ENCODE results near the gene IQCN.

Gene IQCN

GRCh38 chr19:18274219-18274780 is at the start of gene IQCN:
Gene IQCN (minus strand): TSS chr19:18274452. CDS start chr19:18269478, 4,974 bp downstream.
- no peak for DNase-seq (ENCODE audit: low read depth in 2 of 2)

GRCh38 chr19:18322759-18323460 is 48.7 kb upstream of the IQCN start, which contains the start of gene LSM4:
Gene LSM4 (minus strand): TSS chr19:18323076. CDS start chr19:18323020, 56 bp downstream.
- DNase-seq (ENCODE audit: low read depth in 2 of 2): peak; percentile 99

GRCh38 chr19:18322318-18322758 is 48.1 kb upstream of the IQCN start:
- DNase-seq (ENCODE audit: low read depth in 2 of 2): peak in 1 of 2 donors; percentile 36

GRCh38 chr19:18321734-18322102 is 47.5 kb upstream of the IQCN start:
- no peak for DNase-seq (ENCODE audit: low read depth in 2 of 2)

GRCh38 chr19:18320865-18321733 is 46.8 kb upstream of the IQCN start:
- no peak for DNase-seq (ENCODE audit: low read depth in 2 of 2)

GRCh38 chr19:18319591-18320135 is 45.4 kb upstream of the IQCN start:
- no peak for DNase-seq (ENCODE audit: low read depth in 2 of 2)

- no peak for DNase-seq (ENCODE audit: low read depth in 2 of 2)
Measured at GRCh38 chr19:18317961-18318800, 43.9 kb upstream of the IQCN start.

- DNase-seq (ENCODE audit: low read depth in 2 of 2): no peak
Measured at GRCh38 chr19:18313398-18313797, 39.1 kb upstream of the IQCN start.

- no peak for DNase-seq (ENCODE audit: low read depth in 2 of 2)
Measured at GRCh38 chr19:18312092-18312534, 37.9 kb upstream of the IQCN start.

GRCh38 chr19:18311502-18312091 is 37.3 kb upstream of the IQCN start:
- DNase-seq (ENCODE audit: low read depth in 2 of 2): no peak

GRCh38 chr19:18310966-18311365 is 36.7 kb upstream of the IQCN start:
- DNase-seq (ENCODE audit: low read depth in 2 of 2): no peak

- DNase-seq (ENCODE audit: low read depth in 2 of 2): no peak
Measured at GRCh38 chr19:18310118-18310909, 36.1 kb upstream of the IQCN start.

GRCh38 chr19:18309525-18310064 is 35.3 kb upstream of the IQCN start:
- no peak for DNase-seq (ENCODE audit: low read depth in 2 of 2)

- DNase-seq (ENCODE audit: low read depth in 2 of 2): no peak
Measured at GRCh38 chr19:18308948-18309325, 34.7 kb upstream of the IQCN start.

- DNase-seq (ENCODE audit: low read depth in 2 of 2): no peak
Measured at GRCh38 chr19:18308051-18308947, 34.0 kb upstream of the IQCN start.

GRCh38 chr19:18307271-18307681 is 33.0 kb upstream of the IQCN start:
- no peak for DNase-seq (ENCODE audit: low read depth in 2 of 2)

GRCh38 chr19:18306888-18307260 is 32.6 kb upstream of the IQCN start:
- no peak for DNase-seq (ENCODE audit: low read depth in 2 of 2)

- no peak for DNase-seq (ENCODE audit: low read depth in 2 of 2)
Measured at GRCh38 chr19:18306209-18306887, 32.1 kb upstream of the IQCN start.

Data from activated CD4-positive, alpha-beta T cell treated with anti-CD3 and anti-CD28 coated beads for 24 hours (primary cell).